K562 (cell line): ENCODE results near the gene GJA9. TPM values are rescaled to one million over a fixed set of nuclear protein-coding genes. Genes with fewer than 3 reads are reported as not detected.

Experiments
- BMI1 ChIP-seq: fragments of 150-350 bp; IDR thresholded peaks from 2 replicates; pipeline ENCODE4 v1.6.1; 2014; ENCODE audit warnings: low read length
- CHD1 ChIP-seq: fragments of 200-600 bp; sonication (generic); IDR thresholded peaks from one replicate; pipeline ENCODE4 v1.6.1; 2012; ENCODE audit warnings: mild to moderate bottlenecking, moderate library complexity, low read length, inconsistent platforms
- CHD2 ChIP-seq: IDR thresholded peaks from 2 replicates; pipeline ENCODE4 v1.6.1; 2011; ENCODE audit warnings: low read depth, low read length
- DACH1 ChIP-seq: fragments of 450-650 bp; IDR thresholded peaks from 2 replicates; pipeline ENCODE4 v1.6.1; 2018; ENCODE audit not compliant: partially characterized antibody
- EGR1 ChIP-seq: fragments of 450-650 bp; conservative IDR thresholded peaks from 2 replicates; pipeline ENCODE4 v1.6.1; 2017; ENCODE audit warnings: mild to moderate bottlenecking
- ILF3 ChIP-seq: fragments of 450-650 bp; IDR thresholded peaks from 2 replicates; pipeline ENCODE4 v1.6.1; 2018; ENCODE audit warnings: antibody characterized with exemption, mild to moderate bottlenecking, moderate library complexity, borderline replicate concordance
- MBD2 ChIP-seq: sonication (generic); IDR thresholded peaks from 2 replicates; pipeline ENCODE4 v1.6.1; 2016; ENCODE audit warnings: low read depth, borderline replicate concordance
- MEF2D ChIP-seq: conservative IDR thresholded peaks from 2 replicates; pipeline ENCODE4 v1.6.1; 2016; ENCODE audit warnings: low read depth, missing genetic modification characterization, missing compliant biosample characterization
- MIER1 ChIP-seq: fragments of 450-650 bp; IDR thresholded peaks from 2 replicates; pipeline ENCODE4 v1.6.1; 2016; ENCODE audit warnings: antibody characterized with exemption, mild to moderate bottlenecking, low read depth
- NCOA1 ChIP-seq: fragments of 450-650 bp; IDR thresholded peaks from 2 replicates; pipeline ENCODE4 v1.6.1; 2016; ENCODE audit warnings: low read depth
- NCOA4 ChIP-seq: fragments of 450-650 bp; IDR thresholded peaks from 2 replicates; pipeline ENCODE4 v1.6.1; 2018; ENCODE audit warnings: mild to moderate bottlenecking; ENCODE audit not compliant: partially characterized antibody
- POLR2A ChIP-seq: fragments of 450-650 bp; conservative IDR thresholded peaks from 2 replicates; pipeline ENCODE4 v1.6.1; 2016
- RBM15 ChIP-seq: fragments of 200-400 bp; formaldehyde crosslinking; IDR thresholded peaks from 2 replicates; pipeline ENCODE4 v1.6.1; 2018; ENCODE audit warnings: mild to moderate bottlenecking, low read length, moderate library complexity; ENCODE audit not compliant: insufficient read depth
- SAFB ChIP-seq: fragments of 200-400 bp; formaldehyde crosslinking; IDR thresholded peaks from 2 replicates; pipeline ENCODE4 v1.6.1; 2017; ENCODE audit warnings: low read depth, low read length, borderline replicate concordance
- TEAD1 ChIP-seq, 2 experiments: fragments of 450-650 bp in 1 of 2; sonication (generic) in 1 of 2; formaldehyde crosslinking; IDR thresholded peaks; 2 replicates each; pipeline versions ENCODE4 v1.4.0 to v1.8.0; 2020 to 2022; ENCODE audit warnings: mild to moderate bottlenecking in 2 of 2, missing genetic modification reagents in 1 of 2
- U2AF2 ChIP-seq: fragments of 200-400 bp; formaldehyde crosslinking; optimal IDR thresholded peaks from 2 replicates; pipeline ENCODE3; 2017; ENCODE audit warnings: low read depth, mild to moderate bottlenecking, low read length
- ZBTB7A ChIP-seq: IDR thresholded peaks from 2 replicates; pipeline ENCODE4 v1.6.1; 2011; ENCODE audit warnings: low read depth, mild to moderate bottlenecking, low read length, moderate library complexity, borderline replicate concordance; ENCODE audit not compliant: control insufficient read depth
- ZKSCAN3 ChIP-seq: fragments of 250-450 bp; sonication (Bioruptor Pico); IDR thresholded peaks from 2 replicates; pipeline ENCODE4 v1.4.0; 2020
- ZNF668 ChIP-seq: fragments of 250-450 bp; sonication (Bioruptor Pico); IDR thresholded peaks from 2 replicates; pipeline ENCODE4 v1.8.0; 2022; ENCODE audit warnings: mild to moderate bottlenecking, inconsistent platforms
- polyA plus RNA-seq, 8 experiments: library from polyadenylated mRNA; depleted of rRNA in 4 of 8; stranded (reverse) in 5 of 8; unstranded in 3 of 8; fragments of >200 nt; fragmentation: Nextera tagmentation in 2 of 8; fragmentation: Illumina TruSeq in 1 of 8; extraction: Ambion mirVana in 2 of 8; extraction: Trizol in 1 of 8; gene quantifications; 2 replicates each; pipeline versions ENCODE4 v1.2.1 to v1.2.3, GENCODE V29; 2011 to 2014; ENCODE audit warnings: inconsistent platforms in 1 of 8, missing spikeins in 1 of 8
- total RNA-seq, 7 experiments: library from RNA; depleted of rRNA in 6 of 7; stranded (reverse); fragments of >200 nt in 6 of 7; fragmentation: Illumina TruSeq in 2 of 7; extraction: Trizol in 2 of 7; gene quantifications; 2 replicates each; pipeline versions ENCODE4 v1.2.1 to v1.2.3, GENCODE V29; 2011 to 2021; ENCODE audit warnings: low replicate concordance in 1 of 7
- TF ChIP-seq, protein P1 (sequence below): fragments of 450-650 bp; IDR thresholded peaks from 2 replicates; pipeline ENCODE4 v1.6.1; 2017; ENCODE audit warnings: antibody characterized with exemption, mild to moderate bottlenecking
- TF ChIP-seq, protein P2 (sequence below): IDR thresholded peaks from 3 replicates; pipeline ENCODE4 v1.6.1; 2011; ENCODE audit warnings: borderline replicate concordance, mild to moderate bottlenecking; ENCODE audit not compliant: insufficient read length, insufficient read depth
- TF ChIP-seq, protein P3 (sequence below): fragments of 450-650 bp; conservative IDR thresholded peaks from 2 replicates; pipeline ENCODE4 v1.6.1; 2016; ENCODE audit warnings: missing genetic modification characterization, low read depth, mild to moderate bottlenecking, control low read depth, missing compliant biosample characterization
- TF ChIP-seq, protein P4 (sequence below): fragments of 250-450 bp; sonication (Bioruptor Pico); IDR thresholded peaks from 2 replicates; pipeline ENCODE4 v1.6.1; 2021; ENCODE audit warnings: mild to moderate bottlenecking

GJA9 gene
- total and polyA plus RNA-seq, 9 of the 15 experiments (the other 6 are each of a cell fraction or from before 2014, with no cell fraction given), result not detected

DNA sequence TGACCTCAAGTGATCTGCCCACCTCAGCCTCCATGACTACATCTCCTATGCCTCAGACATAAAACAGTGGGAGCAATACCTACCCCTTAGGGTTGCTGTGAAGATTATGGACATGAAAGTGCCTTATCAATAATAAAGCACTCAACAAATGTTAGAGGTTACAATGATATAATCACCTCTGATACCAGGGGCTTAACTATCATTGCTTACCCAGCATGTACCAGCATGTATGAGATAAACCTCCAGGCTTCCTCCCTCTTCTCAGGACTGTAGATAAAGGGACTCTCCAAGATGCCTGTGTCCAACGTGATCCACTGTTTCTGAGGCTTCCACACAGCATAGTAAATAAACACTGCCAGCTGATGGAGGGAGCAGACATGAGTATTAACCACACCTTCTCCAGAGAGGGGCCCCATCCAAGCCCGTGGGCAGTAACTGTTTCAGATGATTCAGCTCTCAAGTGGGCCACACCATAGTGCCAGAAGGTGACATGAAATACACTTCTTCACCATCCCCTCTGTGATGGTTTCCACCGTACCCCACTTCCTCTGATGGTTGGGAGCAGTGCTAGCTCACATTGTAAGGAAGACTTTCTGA lies 34.1 kb upstream of the GJA9 start (continued):
- TF ChIP-seq, protein P1, sequence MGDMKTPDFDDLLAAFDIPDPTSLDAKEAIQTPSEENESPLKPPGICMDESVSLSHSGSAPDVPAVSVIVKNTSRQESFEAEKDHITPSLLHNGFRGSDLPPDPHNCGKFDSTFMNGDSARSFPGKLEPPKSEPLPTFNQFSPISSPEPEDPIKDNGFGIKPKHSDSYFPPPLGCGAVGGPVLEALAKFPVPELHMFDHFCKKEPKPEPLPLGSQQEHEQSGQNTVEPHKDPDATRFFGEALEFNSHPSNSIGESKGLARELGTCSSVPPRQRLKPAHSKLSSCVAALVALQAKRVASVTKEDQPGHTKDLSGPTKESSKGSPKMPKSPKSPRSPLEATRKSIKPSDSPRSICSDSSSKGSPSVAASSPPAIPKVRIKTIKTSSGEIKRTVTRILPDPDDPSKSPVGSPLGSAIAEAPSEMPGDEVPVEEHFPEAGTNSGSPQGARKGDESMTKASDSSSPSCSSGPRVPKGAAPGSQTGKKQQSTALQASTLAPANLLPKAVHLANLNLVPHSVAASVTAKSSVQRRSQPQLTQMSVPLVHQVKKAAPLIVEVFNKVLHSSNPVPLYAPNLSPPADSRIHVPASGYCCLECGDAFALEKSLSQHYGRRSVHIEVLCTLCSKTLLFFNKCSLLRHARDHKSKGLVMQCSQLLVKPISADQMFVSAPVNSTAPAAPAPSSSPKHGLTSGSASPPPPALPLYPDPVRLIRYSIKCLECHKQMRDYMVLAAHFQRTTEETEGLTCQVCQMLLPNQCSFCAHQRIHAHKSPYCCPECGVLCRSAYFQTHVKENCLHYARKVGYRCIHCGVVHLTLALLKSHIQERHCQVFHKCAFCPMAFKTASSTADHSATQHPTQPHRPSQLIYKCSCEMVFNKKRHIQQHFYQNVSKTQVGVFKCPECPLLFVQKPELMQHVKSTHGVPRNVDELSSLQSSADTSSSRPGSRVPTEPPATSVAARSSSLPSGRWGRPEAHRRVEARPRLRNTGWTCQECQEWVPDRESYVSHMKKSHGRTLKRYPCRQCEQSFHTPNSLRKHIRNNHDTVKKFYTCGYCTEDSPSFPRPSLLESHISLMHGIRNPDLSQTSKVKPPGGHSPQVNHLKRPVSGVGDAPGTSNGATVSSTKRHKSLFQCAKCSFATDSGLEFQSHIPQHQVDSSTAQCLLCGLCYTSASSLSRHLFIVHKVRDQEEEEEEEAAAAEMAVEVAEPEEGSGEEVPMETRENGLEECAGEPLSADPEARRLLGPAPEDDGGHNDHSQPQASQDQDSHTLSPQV, result peak; percentile 41; the same call in 1 of the 2 replicates
- TF ChIP-seq, protein P2, sequence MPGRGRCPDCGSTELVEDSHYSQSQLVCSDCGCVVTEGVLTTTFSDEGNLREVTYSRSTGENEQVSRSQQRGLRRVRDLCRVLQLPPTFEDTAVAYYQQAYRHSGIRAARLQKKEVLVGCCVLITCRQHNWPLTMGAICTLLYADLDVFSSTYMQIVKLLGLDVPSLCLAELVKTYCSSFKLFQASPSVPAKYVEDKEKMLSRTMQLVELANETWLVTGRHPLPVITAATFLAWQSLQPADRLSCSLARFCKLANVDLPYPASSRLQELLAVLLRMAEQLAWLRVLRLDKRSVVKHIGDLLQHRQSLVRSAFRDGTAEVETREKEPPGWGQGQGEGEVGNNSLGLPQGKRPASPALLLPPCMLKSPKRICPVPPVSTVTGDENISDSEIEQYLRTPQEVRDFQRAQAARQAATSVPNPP, result no peak
- TF ChIP-seq RBM15, result no peak
- no peak for TF ChIP-seq BMI1
- TF ChIP-seq ILF3, result peak; percentile 89; the same call in 1 of the 2 replicates
- TF ChIP-seq SAFB, result no peak
- peak in 1 of 2 experiments; percentile 84; a peak in 2 of 4 replicates for TF ChIP-seq TEAD1 (CRISPR knock-in tag; IDR thresholded peaks at IDR 0.05)
- no peak for TF ChIP-seq CHD2
- no peak for TF ChIP-seq ZKSCAN3 (CRISPR knock-in tag)
- no peak for TF ChIP-seq MIER1
- no peak; the same call in 1 of the 2 replicates for TF ChIP-seq MEF2D (tag)
- no peak for TF ChIP-seq ZBTB7A
- TF ChIP-seq NCOA1, result peak; percentile 80; the same call in 1 of the 2 replicates
- TF ChIP-seq EGR1, result no peak; the same call in 1 of the 2 replicates
- no peak for TF ChIP-seq NCOA4
- TF ChIP-seq POLR2A, result no peak
- TF ChIP-seq, protein P3, sequence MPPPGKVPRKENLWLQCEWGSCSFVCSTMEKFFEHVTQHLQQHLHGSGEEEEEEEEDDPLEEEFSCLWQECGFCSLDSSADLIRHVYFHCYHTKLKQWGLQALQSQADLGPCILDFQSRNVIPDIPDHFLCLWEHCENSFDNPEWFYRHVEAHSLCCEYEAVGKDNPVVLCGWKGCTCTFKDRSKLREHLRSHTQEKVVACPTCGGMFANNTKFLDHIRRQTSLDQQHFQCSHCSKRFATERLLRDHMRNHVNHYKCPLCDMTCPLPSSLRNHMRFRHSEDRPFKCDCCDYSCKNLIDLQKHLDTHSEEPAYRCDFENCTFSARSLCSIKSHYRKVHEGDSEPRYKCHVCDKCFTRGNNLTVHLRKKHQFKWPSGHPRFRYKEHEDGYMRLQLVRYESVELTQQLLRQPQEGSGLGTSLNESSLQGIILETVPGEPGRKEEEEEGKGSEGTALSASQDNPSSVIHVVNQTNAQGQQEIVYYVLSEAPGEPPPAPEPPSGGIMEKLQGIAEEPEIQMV (tag), result no peak
- TF ChIP-seq ZNF668 (CRISPR knock-in tag), result no peak
- TF ChIP-seq, protein P4, sequence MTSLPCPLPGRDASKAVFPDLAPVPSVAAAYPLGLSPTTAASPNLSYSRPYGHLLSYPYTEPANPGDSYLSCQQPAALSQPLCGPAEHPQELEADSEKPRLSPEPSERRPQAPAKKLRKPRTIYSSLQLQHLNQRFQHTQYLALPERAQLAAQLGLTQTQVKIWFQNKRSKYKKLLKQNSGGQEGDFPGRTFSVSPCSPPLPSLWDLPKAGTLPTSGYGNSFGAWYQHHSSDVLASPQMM (CRISPR knock-in tag), result no peak
- no peak for TF ChIP-seq CHD1
- TF ChIP-seq U2AF2, result no peak
- peak; percentile 87 for TF ChIP-seq DACH1
- peak; percentile 85 for TF ChIP-seq MBD2
